HT1080 (cell line): ENCODE data around the gene BTBD19. TPM values are rescaled to one million over a fixed set of nuclear protein-coding genes. Genes with fewer than 3 reads are reported as not detected.
A peak's percentile ranks its signal among the peaks of the same experiment; 100 is the strongest.
"Not testable (repeated sequence)": the region's sequence is repeated elsewhere in the genome, so short reads cannot be mapped to it uniquely, and the experiment has no call there.

ENCODE experiments used
- DNase-seq: peaks from one replicate; pipeline ENCODE4 v3.0.0-alpha.2; 2015; ENCODE audit warnings: low read depth
- total RNA-seq: library from RNA; depleted of rRNA; stranded (reverse); fragments of >200 nt; shearing (Covaris generic); gene quantifications from 2 replicates; pipeline ENCODE4 v1.2.3, GENCODE V29; 2014

The BTBD19 gene
- total RNA-seq, 1 experiment from 2014 or later: 3.6 TPM

DNA sequence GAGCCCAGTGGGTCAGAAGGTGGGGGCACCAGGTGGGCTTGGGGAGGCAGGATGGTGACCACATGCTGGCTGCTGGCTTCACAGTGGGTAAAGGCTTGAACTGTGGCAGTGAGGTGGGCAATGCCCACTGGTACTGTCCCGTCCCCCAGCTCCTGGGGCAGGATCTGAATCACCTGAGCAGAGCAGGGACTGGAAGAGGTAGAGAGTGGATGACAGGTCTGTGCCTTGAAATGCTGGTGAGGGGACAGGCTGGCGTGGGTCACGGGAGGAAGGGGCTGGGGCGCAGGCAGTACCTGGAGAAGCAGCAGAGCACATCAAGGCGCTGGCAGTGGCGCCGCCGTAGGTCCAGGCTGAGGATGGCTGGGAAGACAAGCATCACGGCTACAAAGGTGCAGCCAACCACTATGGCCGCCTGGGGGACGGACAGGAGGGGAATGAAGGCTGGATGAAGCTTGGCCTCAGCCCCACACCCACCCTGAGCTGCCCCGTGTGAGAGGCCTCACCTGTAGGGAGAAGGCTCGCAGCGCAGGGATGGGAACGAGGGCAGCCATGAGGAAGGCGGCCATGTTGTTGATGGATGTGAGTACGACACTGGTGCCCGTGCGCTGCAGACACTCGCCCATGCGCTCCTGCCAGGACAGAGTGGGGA lies 19.8 kb downstream of the BTBD19 start:
- DNase-seq: no peak

GRCh38 chr1:44828841-44829440 lies 20.6 kb downstream of the BTBD19 start:
- no peak for DNase-seq

DNA sequence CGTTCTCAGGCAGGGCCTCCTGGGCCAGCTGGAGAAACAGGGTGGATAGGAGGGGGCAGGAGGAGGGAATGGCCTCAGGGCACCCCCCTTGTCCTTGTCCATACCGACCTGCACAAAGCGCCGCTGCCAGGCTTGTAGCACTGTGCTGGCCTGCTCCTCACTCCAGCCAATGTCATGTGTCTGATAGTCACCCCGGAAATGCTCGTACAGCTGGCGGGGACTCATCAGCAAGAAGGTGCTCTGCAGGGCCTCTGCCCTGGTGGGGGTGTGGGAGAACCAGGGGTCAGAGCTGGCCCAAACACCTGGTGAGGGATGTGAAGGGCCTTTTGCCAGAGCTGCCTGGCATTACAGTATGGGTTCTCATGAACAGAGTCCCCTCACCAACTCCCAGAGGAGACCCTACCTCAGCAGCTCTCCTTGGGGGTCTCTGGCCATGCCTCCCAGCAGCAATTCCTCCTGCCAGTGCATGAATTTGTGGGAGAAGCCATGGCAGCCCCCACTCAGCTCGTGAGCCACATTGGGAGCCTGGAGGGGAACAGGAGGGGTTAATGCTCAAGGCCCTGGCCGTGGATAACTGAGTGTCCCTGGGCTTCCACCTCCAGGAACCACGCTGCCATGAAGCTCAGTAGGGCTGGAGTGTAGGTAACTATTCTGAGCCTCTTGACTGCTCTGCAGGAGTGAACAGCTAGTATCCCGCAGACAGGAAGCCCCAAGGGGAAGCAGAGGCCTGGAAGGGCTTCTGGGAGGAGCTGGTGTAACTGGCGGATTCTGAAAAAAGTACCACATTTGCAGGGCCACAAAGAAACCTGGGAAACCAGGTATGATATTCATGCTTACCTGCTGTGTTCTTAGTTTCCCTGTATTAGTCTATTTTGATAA lies 21.4 kb downstream of the BTBD19 start:
- no peak for DNase-seq

DNA sequence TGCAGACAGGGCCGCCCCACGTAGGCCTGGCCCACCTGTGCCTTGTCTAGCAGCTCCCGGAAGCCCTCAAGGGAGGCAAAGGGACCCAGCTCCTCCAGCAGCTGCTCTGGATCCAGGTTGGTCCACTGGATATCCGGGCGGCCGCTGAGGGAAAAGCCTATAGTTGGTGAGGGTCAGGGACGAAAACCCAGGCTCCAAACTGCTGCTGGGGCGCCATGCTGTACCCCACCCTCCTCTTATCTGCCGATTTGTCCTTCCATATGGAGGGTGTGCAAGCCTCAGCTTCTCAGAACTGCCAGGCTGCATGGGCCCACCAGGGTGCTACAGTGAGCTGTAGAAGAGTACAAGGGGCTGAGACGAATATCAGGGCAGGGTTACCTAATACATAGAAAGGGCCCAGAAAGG lies 22.6 kb downstream of the BTBD19 start:
- DNase-seq: no peak

- no peak for DNase-seq
Observed at GRCh38 chr1:44831516-44831915, 23.2 kb downstream of the BTBD19 start.

GRCh38 chr1:44832056-44832705 lies 23.9 kb downstream of the BTBD19 start:
- no peak for DNase-seq

DNA sequence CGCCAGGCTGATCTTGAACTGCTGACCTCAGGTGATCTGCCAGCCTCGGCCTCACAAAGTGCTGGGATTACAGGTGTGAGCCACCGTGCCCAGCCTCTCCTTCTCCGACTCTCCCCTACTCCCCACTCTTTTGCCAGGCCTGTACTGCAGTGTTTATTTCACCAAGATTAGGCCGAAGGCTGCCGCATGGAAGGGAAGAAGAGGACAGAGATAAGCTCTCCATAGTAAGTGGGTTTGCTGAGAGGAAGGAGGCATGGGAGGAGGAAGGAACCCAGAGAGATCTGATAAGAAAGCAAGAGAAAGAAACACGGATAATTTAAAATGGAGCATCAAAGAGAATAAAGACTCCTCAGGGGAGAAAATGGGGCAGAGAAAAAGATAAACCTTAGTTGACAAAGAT lies 26.0 kb downstream of the BTBD19 start:
- no peak for DNase-seq

DNA sequence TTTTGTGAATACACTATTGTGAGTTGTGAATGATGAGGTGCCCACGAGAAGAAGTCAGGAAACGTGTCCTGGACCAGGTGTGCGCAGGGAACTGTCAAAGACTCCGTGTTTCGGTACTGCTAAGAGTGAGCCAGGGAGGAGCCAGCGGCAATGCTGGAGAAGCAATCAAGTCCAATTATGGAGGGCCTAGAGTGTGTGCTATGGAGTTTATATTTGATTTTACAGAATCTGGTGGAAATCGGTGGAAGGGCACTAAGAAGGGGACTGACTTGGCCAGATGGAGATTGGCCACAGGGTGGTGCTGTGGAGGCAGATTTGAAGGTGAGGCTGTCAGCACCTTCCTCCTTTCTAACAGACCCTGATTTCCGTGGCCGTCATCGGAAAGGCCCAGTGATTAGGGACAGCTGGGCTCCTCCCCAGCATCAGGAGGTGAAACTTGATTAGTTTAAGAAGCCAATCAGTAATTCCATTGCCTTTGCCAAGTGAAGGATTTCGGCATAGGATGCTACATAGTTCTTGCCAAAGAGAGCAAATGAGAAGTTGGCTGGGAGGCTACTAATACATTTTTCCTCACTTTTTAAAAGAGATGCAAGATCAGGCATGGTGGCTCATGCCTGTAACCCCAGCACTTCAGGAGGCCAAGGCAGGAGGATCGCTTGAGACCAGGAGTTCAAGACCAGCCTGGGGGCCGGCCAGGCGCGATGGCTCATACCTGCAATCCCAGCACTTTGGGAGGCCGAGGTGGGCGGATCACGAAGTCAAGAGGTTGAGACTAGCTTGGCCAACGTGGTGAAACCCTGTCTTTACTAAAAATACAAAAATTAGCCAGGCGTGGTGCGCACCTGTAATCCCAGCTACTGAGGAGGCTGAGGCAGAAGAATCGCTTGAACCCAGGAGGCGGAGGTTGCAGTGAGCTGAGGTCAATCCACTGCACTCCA lies 27.7 kb downstream of the BTBD19 start:
- peak; percentile 69 for DNase-seq

GRCh38 chr1:44838294-44838693 lies 30.0 kb downstream of the BTBD19 start:
- not testable (repeated sequence) for DNase-seq

GRCh38 chr1:44839576-44839975 lies 31.3 kb downstream of the BTBD19 start:
- no peak for DNase-seq

- no peak for DNase-seq
Observed at GRCh38 chr1:44842486-44842861, 34.2 kb downstream of the BTBD19 start.

DNA sequence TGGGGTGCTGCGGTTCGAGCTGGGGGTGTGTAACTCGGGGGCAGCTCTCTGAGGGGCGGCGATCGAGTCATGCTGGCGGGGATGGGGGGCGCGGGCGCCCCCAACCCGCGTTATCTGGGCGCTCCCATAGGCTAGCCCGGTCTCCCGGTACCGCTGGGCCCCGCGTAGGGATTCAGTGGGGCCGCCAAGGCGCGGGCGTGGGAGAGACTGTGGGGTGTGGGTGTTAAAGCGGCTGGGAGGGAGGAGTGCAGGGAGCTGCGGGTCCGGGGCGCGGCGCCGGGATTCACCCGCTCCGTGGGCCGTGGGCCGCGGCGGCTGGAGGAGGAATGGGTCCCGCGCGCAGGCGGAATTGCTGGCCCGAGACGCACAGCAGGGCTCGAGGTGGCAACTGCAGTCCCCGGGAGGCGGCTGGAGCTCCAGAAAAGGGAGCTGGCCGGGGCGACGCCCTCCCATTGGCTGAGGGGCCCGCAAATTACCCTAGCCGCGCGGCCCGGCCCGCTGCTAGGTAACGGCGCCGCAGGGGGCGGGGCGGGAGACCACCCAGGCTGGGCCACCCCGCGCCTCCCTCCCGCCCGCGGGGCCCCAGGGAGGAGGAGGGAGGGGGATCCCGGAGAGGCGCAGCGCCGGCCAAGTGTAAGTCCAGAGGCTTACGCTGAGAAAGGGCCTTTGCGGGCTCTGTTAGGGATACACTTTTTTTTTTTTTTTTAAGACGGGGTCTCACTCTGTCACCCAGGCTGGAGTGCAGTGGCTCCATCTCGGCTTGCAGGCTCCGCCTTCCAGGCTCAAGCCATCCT lies 34.7 kb downstream of the BTBD19 start, which contains the start of gene PTCH2:
TSS of gene PTCH2 (minus strand) at position 392 of the 794 bp plus-strand sequence. CDS start at position 71, 321 bp downstream.
- DNase-seq: no peak

GRCh38 chr1:44846985-44847384 lies 38.7 kb downstream of the BTBD19 start:
- DNase-seq: no peak

DNA sequence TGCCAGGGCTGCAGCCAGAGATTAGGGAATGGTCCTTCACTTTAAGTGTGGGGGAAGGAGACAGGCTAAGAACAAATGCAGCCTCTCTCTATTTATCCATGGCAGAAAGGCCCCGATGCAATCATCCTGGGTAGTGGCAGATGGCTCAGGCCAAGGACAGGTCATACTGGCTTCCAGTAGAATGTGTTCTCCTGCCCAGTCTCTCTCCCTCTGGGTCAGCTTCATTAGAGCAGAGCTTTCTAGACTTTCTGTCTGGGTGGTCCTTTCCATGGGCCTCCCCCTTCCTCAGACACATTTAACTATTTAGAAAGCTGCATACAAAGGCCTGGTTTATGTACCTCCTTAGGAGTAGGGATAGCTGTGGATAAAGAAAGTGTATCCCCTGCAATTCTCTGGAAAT lies 39.5 kb downstream of the BTBD19 start:
- DNase-seq: no peak

GRCh38 chr1:44848456-44849181 lies 40.3 kb downstream of the BTBD19 start:
- DNase-seq: peak; percentile 11

- DNase-seq: no peak
Observed at GRCh38 chr1:44849575-44850132, 41.3 kb downstream of the BTBD19 start.

DNA sequence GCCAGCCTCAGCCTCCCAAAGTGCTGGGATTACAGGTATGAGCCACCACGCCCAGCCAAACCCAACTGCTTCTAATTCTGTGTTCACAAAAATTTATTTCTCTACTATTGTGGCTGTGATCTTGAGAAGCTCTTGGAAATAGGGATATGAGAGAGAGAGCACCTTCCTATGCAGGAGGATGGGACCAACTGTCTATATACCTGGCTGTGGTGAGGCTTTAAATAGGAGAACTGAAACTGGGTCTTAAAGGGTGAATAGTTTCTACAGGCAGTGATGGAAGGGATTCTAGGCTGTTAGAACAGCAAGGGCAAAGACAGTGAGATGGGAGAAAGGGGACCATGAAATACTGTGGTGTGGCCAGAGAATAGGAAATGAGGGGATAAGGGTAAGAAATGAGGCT lies 43.0 kb downstream of the BTBD19 start:
- DNase-seq: no peak

GRCh38 chr1:44853201-44853600 lies 44.9 kb downstream of the BTBD19 start:
- no peak for DNase-seq

GRCh38 chr1:44854970-44855369 lies 46.6 kb downstream of the BTBD19 start:
- no peak for DNase-seq
